GM20431 (cell line): ENCODE results near the gene TAF11L2.
"Not testable (repeated sequence)": the region's sequence is repeated elsewhere in the genome, so short reads cannot be mapped to it uniquely, and the experiment has no call there.

ENCODE experiments used
- in situ Hi-C: fragments of 300-500 bp; cut with MseI, MboI; formaldehyde crosslinking; loops from one replicate; pipeline ENCODE4 v1.15.0; 2020; ENCODE audit warnings: low sequenced_read_pairs; ENCODE audit not compliant: unreplicated experiment

The TAF11L2 gene

DNA sequence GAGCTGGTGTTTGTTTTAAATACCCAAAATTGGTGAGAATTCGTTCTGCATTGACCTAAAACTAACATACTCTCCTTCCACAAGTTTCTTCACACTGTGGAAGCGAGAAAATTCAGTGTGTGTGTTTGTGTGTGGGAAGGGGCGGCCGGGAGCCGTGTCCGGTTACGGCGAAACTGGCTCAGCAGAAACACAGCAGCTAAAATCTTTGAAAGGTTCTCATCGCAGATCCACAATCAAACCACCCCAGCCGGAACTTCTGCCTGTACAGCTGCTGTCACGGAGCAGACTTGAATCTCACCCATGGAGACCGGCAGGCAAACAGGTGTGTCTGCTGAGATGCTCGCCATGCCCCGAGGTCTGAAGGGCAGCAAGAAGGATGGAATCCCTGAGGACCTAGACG is 26.9 kb downstream of the TAF11L2 start, which contains the start of gene TAF11L5:
TAF11L5 (plus strand) TSS at position 301 of the 400 bp plus-strand sequence.
- in situ Hi-C loops: not testable (repeated sequence)

DNA sequence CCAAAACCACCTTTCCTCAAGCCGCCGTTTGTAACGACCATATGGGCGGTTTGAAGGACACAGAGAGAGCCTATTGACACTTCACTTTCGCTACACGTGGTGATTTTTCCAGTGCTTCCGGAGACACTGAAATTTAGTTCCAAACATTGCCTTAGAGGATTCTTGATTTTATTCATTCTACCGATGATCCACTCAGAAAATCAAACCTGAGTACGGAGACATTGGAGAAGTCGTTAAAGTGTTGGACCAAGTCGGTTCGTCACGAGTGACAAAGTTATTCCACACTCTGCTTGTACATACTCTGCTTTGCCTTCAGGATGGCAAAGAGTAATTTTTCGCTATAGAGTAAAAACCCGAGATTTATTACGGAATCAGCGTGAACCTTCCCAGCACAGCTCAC is 28.5 kb downstream of the TAF11L2 start:
- in situ Hi-C loops: not testable (repeated sequence)

DNA sequence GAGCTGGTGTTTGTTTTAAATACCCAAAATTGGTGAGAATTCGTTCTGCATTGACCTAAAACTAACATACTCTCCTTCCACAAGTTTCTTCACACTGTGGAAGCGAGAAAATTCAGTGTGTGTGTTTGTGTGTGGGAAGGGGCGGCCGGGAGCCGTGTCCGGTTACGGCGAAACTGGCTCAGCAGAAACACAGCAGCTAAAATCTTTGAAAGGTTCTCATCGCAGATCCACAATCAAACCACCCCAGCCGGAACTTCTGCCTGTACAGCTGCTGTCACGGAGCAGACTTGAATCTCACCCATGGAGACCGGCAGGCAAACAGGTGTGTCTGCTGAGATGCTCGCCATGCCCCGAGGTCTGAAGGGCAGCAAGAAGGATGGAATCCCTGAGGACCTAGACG is 30.3 kb downstream of the TAF11L2 start, which contains the start of gene TAF11L6:
TAF11L6 (plus strand) TSS at position 301 of the 400 bp plus-strand sequence.
- in situ Hi-C loops: not testable (repeated sequence)
